PC-9 (cell line): ENCODE measurements around the gene FOLR2. TPM values are rescaled to one million over a fixed set of nuclear protein-coding genes. Genes with fewer than 3 reads are reported as not detected.

Source experiments
- BruUV-seq: library from RNA; stranded (reverse); fragments of 400-500 nt; replicated peaks from 2 replicates; lab custom pipeline; 2021; lab: Mats Ljungman, UMichigan
- CTCF ChIA-PET: fragments of 300-600 bp; sonication (Branson Sonifier 250); formaldehyde crosslinking; loops from one replicate; lab custom pipeline; 2022; ENCODE audit warnings: antibody characterized with exemption; lab: Charles Lee
- POLR2A ChIA-PET: fragments of 300-600 bp; sonication (Branson Sonifier 250); formaldehyde crosslinking; loops from one replicate; lab custom pipeline; 2022; ENCODE audit warnings: antibody characterized with exemption; ENCODE audit not compliant: unreplicated experiment; lab: Charles Lee
- DNase-seq, 2 experiments: peaks; one replicate each; pipeline versions ENCODE4 v3.0.0 to v3.0.0-alpha.2; 2015 to 2022; ENCODE audit warnings: mixed read lengths in 1 of 2
- H2AFZ ChIP-seq: fragments of 200-600 bp; sonication (generic); 2 replicates; pipeline ENCODE4 v1.8.1; 2017; ENCODE audit warnings: antibody characterized with exemption
- H3F3A ChIP-seq: fragments of 200-600 bp; sonication (generic); 2 replicates; pipeline ENCODE4 v1.8.1; 2017; ENCODE audit warnings: antibody characterized with exemption, mild to moderate bottlenecking, low read depth; ENCODE audit not compliant: insufficient read depth
- H3K27ac ChIP-seq: fragments of 200-600 bp; sonication (generic); 2 replicates; pipeline ENCODE4 v1.6.1; 2016; ENCODE audit warnings: mixed run types
- H3K27me3 ChIP-seq: fragments of 200-600 bp; sonication (generic); 2 replicates; pipeline ENCODE4 v1.6.1; 2016; ENCODE audit warnings: low read depth, mixed run types; ENCODE audit not compliant: insufficient read depth
- H3K36me3 ChIP-seq: fragments of 200-600 bp; sonication (generic); 2 replicates; pipeline ENCODE4 v1.6.1; 2016; ENCODE audit warnings: low read depth, mixed run types
- H3K4me1 ChIP-seq: fragments of 200-600 bp; sonication (generic); replicated peaks from 2 replicates; pipeline ENCODE4 v1.6.1; 2016; ENCODE audit warnings: mixed run types; ENCODE audit not compliant: insufficient read depth
- H3K4me2 ChIP-seq: fragments of 200-600 bp; sonication (generic); 2 replicates; pipeline ENCODE4 v1.6.1; 2017; ENCODE audit warnings: mixed run types
- H3K4me3 ChIP-seq: fragments of 200-600 bp; sonication (generic); 2 replicates; pipeline ENCODE4 v1.6.1; 2016; ENCODE audit warnings: mixed run types
- H3K79me2 ChIP-seq: fragments of 200-600 bp; sonication (generic); 2 replicates; pipeline ENCODE4 v1.6.1; 2017; ENCODE audit warnings: low read depth, mixed run types
- H3K9me2 ChIP-seq: fragments of 200-600 bp; sonication (generic); 2 replicates; pipeline ENCODE4 v1.8.1; 2017; ENCODE audit warnings: mild to moderate bottlenecking; ENCODE audit not compliant: insufficient read depth
- H3K9me3 ChIP-seq: fragments of 200-600 bp; sonication (generic); 2 replicates; pipeline ENCODE4 v1.8.1; 2016; ENCODE audit warnings: low read depth; ENCODE audit not compliant: insufficient read depth
- H4K20me1 ChIP-seq: fragments of 200-600 bp; sonication (generic); 2 replicates; pipeline ENCODE4 v1.8.1; 2017; ENCODE audit not compliant: insufficient read depth
- EZH2 ChIP-seq: fragments of 200-600 bp; sonication (generic); IDR thresholded peaks from 2 replicates; pipeline ENCODE4 v1.8.0; 2017; ENCODE audit warnings: antibody characterized with exemption, low read depth
- intact Hi-C: fragments of 100-400 bp; cut with micrococcal nuclease; formaldehyde crosslinking; loops from one replicate; pipeline ENCODE4 v1.10.0; 2022; ENCODE audit not compliant: unreplicated experiment
- total RNA-seq: library from RNA; stranded (reverse); gene quantifications from 2 replicates; pipeline ENCODE4 v1.2.3, GENCODE V29; 2021
- TF ChIP-seq, protein P1 (sequence below): fragments of 200-600 bp; sonication (generic); conservative IDR thresholded peaks from 2 replicates; pipeline ENCODE4 v1.6.1; 2017; ENCODE audit warnings: mixed run types, antibody characterized with exemption, mild to moderate bottlenecking, moderate library complexity

The FOLR2 gene
- total RNA-seq, 1 experiment from 2014 or later, result not detected

DNA sequence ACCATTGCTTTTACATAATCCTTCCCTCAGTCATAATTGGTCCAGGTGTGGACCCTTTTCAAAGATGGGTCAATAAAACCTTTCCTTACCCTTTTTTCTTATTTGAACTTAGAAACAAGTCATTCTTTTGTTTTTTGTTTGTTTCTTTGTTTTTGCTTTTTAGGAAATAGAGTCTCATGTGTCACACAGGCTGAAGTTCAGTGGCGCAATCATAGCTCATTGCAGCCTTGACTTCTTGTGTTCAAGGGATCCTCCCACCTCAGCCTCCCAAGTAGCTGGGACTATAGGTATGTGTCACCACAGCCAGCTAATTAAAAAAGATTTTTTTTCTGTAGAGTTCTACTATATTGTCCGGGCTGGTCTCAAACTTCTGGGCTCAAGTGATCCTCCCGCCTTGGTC is 36.8 kb downstream of the FOLR2 start:
- H3K27ac ChIP-seq, result no peak overlapping the region
- H3K9me2 ChIP-seq, result no peaks in the 10 kb centered on the region
- DNase-seq, result no peak
- POLR2A ChIA-PET, result no interaction called here
- TF ChIP-seq EZH2, result no peak
- TF ChIP-seq, protein P1, sequence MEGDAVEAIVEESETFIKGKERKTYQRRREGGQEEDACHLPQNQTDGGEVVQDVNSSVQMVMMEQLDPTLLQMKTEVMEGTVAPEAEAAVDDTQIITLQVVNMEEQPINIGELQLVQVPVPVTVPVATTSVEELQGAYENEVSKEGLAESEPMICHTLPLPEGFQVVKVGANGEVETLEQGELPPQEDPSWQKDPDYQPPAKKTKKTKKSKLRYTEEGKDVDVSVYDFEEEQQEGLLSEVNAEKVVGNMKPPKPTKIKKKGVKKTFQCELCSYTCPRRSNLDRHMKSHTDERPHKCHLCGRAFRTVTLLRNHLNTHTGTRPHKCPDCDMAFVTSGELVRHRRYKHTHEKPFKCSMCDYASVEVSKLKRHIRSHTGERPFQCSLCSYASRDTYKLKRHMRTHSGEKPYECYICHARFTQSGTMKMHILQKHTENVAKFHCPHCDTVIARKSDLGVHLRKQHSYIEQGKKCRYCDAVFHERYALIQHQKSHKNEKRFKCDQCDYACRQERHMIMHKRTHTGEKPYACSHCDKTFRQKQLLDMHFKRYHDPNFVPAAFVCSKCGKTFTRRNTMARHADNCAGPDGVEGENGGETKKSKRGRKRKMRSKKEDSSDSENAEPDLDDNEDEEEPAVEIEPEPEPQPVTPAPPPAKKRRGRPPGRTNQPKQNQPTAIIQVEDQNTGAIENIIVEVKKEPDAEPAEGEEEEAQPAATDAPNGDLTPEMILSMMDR, result no peak
- no peaks in the 10 kb centered on the region for H3F3A ChIP-seq
- no peak overlapping the region for H3K4me2 ChIP-seq
- H3K27me3 ChIP-seq, result peaks cover 46% of the 10 kb centered on the region
- CTCF ChIA-PET, result no interaction called here
- H3K4me1 ChIP-seq, result no peaks in the 10 kb centered on the region
- no peak overlapping the region for H2AFZ ChIP-seq
- H3K79me2 ChIP-seq, result no peaks in the 10 kb centered on the region
- no TSS peak for BruUV-seq
- no peak overlapping the region for H3K4me3 ChIP-seq
- H3K9me3 ChIP-seq, result no peaks in the 10 kb centered on the region
- intact Hi-C loops, result no loop called here
- no peaks in the 10 kb centered on the region for H4K20me1 ChIP-seq
- no peaks in the 10 kb centered on the region for H3K36me3 ChIP-seq

DNA sequence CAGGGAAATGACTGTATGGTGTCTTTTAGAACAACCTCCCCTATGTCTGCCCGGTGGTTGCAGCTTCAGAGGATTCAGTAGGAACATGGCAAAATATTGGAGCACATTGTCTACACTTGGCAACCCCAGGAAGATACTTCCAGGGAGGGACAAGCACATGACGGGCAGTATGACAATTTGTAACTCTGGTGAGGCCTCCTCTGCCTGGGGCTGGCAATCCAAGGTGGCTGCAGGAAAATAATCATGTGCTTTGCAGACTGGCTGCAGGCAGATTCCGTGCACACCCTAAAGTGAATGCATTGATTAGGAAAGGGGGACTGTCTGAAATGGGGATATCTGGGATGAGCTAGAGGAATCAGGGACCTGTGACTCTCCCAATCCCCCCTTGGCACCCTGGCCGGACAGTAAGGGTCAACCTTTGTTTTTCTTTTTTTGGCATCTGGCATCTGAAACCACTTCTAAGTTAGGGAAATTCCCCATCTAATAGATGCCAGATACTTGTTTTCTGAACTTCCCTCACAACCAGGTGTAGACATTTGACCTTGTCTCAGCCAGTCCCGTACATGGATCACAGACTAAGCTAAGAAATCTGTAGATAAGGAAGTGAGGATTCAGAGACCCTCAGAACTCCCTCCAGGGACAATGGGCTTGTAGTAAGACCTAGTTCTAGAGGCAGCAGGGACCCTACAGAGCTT is 37.9 kb downstream of the FOLR2 start:
- H3K27ac ChIP-seq, result no peak overlapping the region
- no peak overlapping the region for H3K4me2 ChIP-seq
- no peaks in the 10 kb centered on the region for H3K36me3 ChIP-seq
- no peaks in the 10 kb centered on the region for H4K20me1 ChIP-seq
- no peak overlapping the region for H3K4me3 ChIP-seq
- intact Hi-C loops, result no loop called here
- H3K27me3 ChIP-seq, result peaks cover 46% of the 10 kb centered on the region
- no peak for DNase-seq
- no peak for TF ChIP-seq EZH2
- TF ChIP-seq, protein P1, result no peak
- H3F3A ChIP-seq, result no peaks in the 10 kb centered on the region
- H3K9me3 ChIP-seq, result no peaks in the 10 kb centered on the region
- no peak overlapping the region for H2AFZ ChIP-seq
- no peaks in the 10 kb centered on the region for H3K79me2 ChIP-seq
- BruUV-seq, result no TSS peak
- ChIA-PET CTCF (interaction anchor here (0.5 kb wide), 1 partner anchor 837 kb away, joined by 3 read pairs; no protein-coding TSS in a partner anchor), POLR2A (interaction anchor here (0.5 to 0.6 kb wide), 2 partner anchors 12 to 145 kb away, joined by 3 read pairs; no protein-coding TSS in a partner anchor)
- no peaks in the 10 kb centered on the region for H3K9me2 ChIP-seq
- no peaks in the 10 kb centered on the region for H3K4me1 ChIP-seq

DNA sequence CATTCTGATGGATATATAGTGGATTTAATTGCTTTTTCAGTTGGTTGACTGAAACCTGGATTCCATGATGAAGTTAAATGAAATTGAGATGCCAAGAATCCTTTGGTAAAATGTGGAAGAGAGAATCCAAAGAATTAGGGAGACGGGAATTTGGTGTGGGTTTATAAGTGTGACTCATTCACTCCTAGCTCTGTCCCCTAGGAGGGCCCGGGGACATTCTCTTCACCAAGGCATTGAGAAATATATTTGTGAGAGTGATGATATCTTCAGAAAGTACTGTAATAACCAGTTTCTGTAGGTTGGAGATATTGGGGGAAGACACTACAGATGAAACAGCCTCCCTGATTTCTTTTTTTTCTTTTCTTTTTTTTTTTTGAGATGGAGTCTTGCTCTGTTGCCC is 41.0 kb downstream of the FOLR2 start:
- H3F3A ChIP-seq, result no peaks in the 10 kb centered on the region

More for the DNA sequence above, 41.0 kb downstream of the FOLR2 start:
- Histone ChIP-seq H3K36me3 (no peaks in the 10 kb centered on the region), H3K79me2 (no peaks in the 10 kb centered on the region), H3K9me3 (no peaks in the 10 kb centered on the region), H3K27me3 (peaks cover 29% of the 10 kb centered on the region), H3K27ac (no peak overlapping the region), H3K9me2 (no peaks in the 10 kb centered on the region), H3K4me1 (no peaks in the 10 kb centered on the region), H3K4me2 (no peak overlapping the region), H3K4me3 (no peak overlapping the region), H4K20me1 (no peaks in the 10 kb centered on the region), H2AFZ (no peak overlapping the region)
- no TSS peak for BruUV-seq
- TF ChIP-seq, protein P1, result no peak
- no peak for TF ChIP-seq EZH2
- DNase-seq, result no peak
- ChIA-PET CTCF (interaction anchor here (0.7 kb wide), 1 partner anchor 426 kb away, joined by 4 read pairs; no protein-coding TSS in a partner anchor), POLR2A (no interaction called here)
- intact Hi-C loops, result no loop called here
